WTC11 (cell line): Measurements from ENCODE around the gene B4GALNT3.

Experiments used
- CREB1 ChIP-seq: sonication (generic); formaldehyde crosslinking; IDR thresholded peaks from 2 replicates; pipeline ENCODE4 v1.8.0; 2023; ENCODE audit warnings: mild to moderate bottlenecking, missing genetic modification reagents
- ETV6 ChIP-seq: sonication (generic); formaldehyde crosslinking; IDR thresholded peaks from 2 replicates; pipeline ENCODE4 v1.8.1; 2022; ENCODE audit warnings: mild to moderate bottlenecking, missing genetic modification reagents
- FOXJ3 ChIP-seq: sonication (generic); formaldehyde crosslinking; IDR thresholded peaks from 2 replicates; pipeline ENCODE4 v1.9.0; 2021; ENCODE audit warnings: missing genetic modification reagents, mild to moderate bottlenecking, borderline replicate concordance
- FOXP1 ChIP-seq: sonication (generic); formaldehyde crosslinking; IDR thresholded peaks from 2 replicates; pipeline ENCODE4 v1.8.0; 2022; ENCODE audit warnings: missing genetic modification reagents, mild to moderate bottlenecking, moderate library complexity, borderline replicate concordance
- GABPB1 ChIP-seq: sonication (generic); formaldehyde crosslinking; IDR thresholded peaks from 2 replicates; pipeline ENCODE4 v1.8.1; 2023; ENCODE audit warnings: mild to moderate bottlenecking, missing genetic modification reagents
- HMGA2 ChIP-seq: fragments of 250-450 bp; sonication (Bioruptor Pico); IDR thresholded peaks from 2 replicates; pipeline ENCODE4 v1.4.0; 2021; ENCODE audit warnings: mild to moderate bottlenecking, moderate library complexity
- JAZF1 ChIP-seq: fragments of 250-450 bp; sonication (Bioruptor Pico); IDR thresholded peaks from 2 replicates; pipeline ENCODE4 v1.9.0; 2021; ENCODE audit warnings: moderate library complexity, mild to moderate bottlenecking, inconsistent platforms
- SP1 ChIP-seq: sonication (generic); formaldehyde crosslinking; conservative IDR thresholded peaks from 2 replicates; pipeline ENCODE4 v1.8.1; 2022; ENCODE audit warnings: missing genetic modification reagents
- ZNF121 ChIP-seq: sonication (generic); formaldehyde crosslinking; IDR thresholded peaks from 2 replicates; pipeline ENCODE4 v1.8.0; 2023; ENCODE audit warnings: missing genetic modification reagents
- TF ChIP-seq, protein P1 (sequence below): fragments of 200-600 bp; IDR thresholded peaks from 2 replicates; pipeline ENCODE4 v1.8.0; 2022; ENCODE audit warnings: antibody characterized with exemption
- TF ChIP-seq, protein P2 (sequence below): sonication (generic); formaldehyde crosslinking; IDR thresholded peaks from 2 replicates; pipeline ENCODE4 v1.8.1; 2022; ENCODE audit warnings: low read depth, mild to moderate bottlenecking, moderate library complexity, missing genetic modification reagents, borderline replicate concordance
- TF ChIP-seq, protein P3 (sequence below): sonication (generic); formaldehyde crosslinking; IDR thresholded peaks from 2 replicates; pipeline ENCODE4 v1.8.1; 2022; ENCODE audit warnings: mild to moderate bottlenecking, missing genetic modification reagents, moderate library complexity, borderline replicate concordance
- TF ChIP-seq, protein P4 (sequence below): sonication (generic); formaldehyde crosslinking; IDR thresholded peaks from 2 replicates; pipeline ENCODE4 v1.8.1; 2023; ENCODE audit warnings: mild to moderate bottlenecking, missing genetic modification reagents, moderate library complexity

DNA sequence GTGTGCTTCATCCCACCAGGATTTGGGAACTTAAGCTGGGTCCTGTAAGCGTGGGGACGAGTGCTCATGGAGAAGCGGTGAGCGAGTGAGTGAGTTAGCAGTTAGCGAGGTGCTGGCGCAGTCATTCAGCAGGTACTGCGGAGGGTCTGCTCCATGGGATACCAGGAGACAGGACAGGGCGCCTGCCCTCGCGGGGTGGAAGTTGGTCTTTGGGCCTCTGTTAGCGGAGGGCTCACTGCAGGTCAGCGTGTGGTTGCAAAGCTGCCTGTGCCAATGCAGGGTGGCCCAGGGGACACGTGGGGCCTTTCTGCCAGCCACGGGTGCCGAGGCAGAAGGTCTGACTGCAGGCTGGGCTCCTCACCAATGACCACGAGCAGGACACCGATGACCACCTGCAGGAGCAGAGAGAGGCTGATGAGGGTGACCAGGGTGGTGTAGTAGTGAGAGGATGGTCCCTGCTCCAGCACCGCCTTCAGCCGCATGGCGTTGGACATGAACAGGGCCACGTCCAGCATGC is 105.9 kb downstream of the B4GALNT3 start:
- TF ChIP-seq, protein P1, sequence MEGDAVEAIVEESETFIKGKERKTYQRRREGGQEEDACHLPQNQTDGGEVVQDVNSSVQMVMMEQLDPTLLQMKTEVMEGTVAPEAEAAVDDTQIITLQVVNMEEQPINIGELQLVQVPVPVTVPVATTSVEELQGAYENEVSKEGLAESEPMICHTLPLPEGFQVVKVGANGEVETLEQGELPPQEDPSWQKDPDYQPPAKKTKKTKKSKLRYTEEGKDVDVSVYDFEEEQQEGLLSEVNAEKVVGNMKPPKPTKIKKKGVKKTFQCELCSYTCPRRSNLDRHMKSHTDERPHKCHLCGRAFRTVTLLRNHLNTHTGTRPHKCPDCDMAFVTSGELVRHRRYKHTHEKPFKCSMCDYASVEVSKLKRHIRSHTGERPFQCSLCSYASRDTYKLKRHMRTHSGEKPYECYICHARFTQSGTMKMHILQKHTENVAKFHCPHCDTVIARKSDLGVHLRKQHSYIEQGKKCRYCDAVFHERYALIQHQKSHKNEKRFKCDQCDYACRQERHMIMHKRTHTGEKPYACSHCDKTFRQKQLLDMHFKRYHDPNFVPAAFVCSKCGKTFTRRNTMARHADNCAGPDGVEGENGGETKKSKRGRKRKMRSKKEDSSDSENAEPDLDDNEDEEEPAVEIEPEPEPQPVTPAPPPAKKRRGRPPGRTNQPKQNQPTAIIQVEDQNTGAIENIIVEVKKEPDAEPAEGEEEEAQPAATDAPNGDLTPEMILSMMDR, result no peak
- TF ChIP-seq GABPB1 (CRISPR knock-in tag) (no peak), ETV6 (no peak), ZNF121 (CRISPR knock-in tag) (no peak), HMGA2 (CRISPR knock-in tag) (no peak), SP1 (no peak), CREB1 (CRISPR knock-in tag) (no peak), FOXP1 (no peak), JAZF1 (CRISPR knock-in tag) (no peak), FOXJ3 (CRISPR knock-in tag) (no peak)
- TF ChIP-seq, protein P2, sequence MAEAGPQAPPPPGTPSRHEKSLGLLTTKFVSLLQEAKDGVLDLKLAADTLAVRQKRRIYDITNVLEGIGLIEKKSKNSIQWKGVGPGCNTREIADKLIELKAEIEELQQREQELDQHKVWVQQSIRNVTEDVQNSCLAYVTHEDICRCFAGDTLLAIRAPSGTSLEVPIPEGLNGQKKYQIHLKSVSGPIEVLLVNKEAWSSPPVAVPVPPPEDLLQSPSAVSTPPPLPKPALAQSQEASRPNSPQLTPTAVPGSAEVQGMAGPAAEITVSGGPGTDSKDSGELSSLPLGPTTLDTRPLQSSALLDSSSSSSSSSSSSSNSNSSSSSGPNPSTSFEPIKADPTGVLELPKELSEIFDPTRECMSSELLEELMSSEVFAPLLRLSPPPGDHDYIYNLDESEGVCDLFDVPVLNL (CRISPR knock-in tag), result no peak
- TF ChIP-seq, protein P3, sequence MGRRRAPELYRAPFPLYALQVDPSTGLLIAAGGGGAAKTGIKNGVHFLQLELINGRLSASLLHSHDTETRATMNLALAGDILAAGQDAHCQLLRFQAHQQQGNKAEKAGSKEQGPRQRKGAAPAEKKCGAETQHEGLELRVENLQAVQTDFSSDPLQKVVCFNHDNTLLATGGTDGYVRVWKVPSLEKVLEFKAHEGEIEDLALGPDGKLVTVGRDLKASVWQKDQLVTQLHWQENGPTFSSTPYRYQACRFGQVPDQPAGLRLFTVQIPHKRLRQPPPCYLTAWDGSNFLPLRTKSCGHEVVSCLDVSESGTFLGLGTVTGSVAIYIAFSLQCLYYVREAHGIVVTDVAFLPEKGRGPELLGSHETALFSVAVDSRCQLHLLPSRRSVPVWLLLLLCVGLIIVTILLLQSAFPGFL (CRISPR knock-in tag), result no peak
- TF ChIP-seq, protein P4, sequence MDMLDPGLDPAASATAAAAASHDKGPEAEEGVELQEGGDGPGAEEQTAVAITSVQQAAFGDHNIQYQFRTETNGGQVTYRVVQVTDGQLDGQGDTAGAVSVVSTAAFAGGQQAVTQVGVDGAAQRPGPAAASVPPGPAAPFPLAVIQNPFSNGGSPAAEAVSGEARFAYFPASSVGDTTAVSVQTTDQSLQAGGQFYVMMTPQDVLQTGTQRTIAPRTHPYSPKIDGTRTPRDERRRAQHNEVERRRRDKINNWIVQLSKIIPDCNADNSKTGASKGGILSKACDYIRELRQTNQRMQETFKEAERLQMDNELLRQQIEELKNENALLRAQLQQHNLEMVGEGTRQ (CRISPR knock-in tag), result no peak
